ENCODE results near the gene RAD51B.
"Not testable (repeated sequence)": the region's sequence is repeated elsewhere in the genome, so short reads cannot be mapped to it uniquely, and the experiment has no call there.

Gene RAD51B

GRCh38 chr14:68074765-68075381 is 255.3 kb downstream of the RAD51B start:
- DNase-seq (ENCODE audit: low read depth in 4 of 4, low spot score in 1 of 4) = no peak

DNA sequence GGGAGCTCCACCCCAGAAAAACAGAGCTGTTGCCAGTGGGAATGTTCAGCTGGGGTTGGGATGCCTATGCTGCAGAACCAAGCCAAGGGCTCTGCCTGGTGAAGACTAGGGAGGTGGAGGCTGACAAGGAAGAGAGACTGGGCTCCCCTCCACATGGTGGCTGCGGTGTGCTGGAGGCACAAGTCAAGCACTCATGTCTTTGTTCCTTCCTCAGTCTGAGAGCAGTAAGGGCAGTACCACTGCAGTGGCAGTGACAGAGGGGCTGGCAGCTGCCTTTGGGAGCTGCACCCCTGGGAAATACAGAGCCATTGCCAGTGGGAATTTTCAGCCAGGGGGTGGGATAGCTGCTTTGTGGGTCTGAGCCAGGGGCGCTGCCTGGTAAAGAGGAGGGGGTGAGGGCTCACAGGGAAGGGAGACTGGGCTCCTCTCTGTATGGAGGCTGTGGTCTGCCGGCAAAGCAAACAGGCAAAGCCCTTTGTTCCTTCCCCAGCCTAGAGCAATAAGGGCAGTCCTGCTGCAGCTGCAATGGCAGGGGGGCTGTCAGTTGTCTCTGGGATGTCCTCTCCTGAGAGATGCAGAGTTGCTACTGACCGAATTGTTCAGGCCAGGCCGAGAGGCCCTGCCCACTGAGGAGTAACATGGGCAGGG is 255.9 kb downstream of the RAD51B start:
- no peak for DNase-seq (ENCODE audit: low read depth in 4 of 4, low spot score in 1 of 4)

DNA sequence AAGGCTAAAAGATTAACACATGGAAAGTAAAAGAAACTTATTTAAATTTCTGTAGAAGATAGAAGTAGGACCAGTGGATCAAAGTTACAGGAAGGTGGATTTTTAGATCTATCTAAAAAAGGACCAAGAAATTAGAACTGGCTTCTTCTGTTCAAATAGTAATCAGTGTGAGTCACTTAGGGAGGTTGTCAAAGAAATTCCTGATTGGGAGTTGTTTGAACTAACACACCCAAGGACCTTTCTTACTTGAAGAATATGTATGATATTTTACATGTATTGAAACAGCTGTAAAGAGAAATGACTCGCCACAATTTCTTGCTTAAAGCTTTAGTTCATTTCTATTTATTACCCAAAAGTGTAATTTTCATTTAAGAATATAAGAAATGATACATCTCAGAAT is 256.9 kb downstream of the RAD51B start:
- DNase-seq (ENCODE audit: low read depth in 4 of 4, low spot score in 1 of 4) = no peak

DNA sequence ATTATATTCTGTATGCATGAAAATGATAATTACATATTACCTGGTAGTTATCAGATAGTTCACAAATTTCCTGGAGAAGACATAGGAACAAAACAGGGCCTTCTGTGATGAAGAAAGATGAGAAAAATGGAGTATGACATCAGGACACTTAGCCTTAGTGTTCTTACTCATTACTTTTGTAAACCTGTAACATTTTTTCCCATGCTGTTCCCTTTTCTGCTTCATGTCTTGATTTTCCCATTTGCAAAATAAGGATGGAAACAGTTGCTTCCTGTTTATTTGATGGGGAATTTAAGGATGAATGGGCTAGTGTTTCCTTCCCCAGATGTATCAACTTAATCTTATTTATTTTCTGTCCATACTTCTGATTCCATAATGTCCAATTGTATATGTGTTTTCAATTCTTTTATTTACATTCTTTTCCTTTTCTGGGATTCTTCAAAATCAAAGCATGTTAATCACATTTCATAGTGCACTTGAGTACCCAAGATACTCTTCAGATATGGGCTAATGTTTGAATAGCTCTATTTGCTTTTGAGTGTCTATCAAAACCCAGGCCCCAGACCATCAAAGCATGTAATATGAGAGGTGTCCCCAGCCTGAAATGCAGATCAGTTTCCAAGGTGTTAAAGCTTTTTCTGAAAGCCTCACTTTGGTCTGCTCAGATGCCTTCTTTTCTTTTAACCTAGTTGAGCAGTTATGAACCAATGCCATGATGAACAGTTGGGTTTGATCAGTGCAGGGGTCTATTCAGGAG is 260.5 kb downstream of the RAD51B start:
- DNase-seq (ENCODE audit: low read depth in 4 of 4, low spot score in 1 of 4) = no peak

DNA sequence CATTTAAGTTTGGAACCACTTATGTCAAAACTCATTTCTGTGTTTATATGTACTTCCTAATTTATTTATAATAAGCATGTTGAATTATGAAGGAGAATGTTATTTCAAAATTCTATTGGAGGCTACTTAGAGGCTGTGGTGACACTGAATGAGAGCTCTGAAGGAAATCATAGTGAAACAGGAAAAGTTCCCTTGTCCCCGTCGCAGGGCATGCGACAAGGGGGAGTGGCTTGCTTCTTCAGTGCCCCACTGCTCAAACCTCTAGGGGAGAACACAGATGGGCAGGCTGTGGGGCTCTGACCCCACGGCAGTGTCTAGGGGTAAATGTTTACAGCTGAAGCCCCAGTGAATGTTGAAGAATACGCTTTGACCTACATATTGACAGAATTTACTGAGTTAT is 261.9 kb downstream of the RAD51B start:
- DNase-seq (ENCODE audit: low read depth in 4 of 4, low spot score in 1 of 4) = no peak

GRCh38 chr14:68082698-68083291 is 263.2 kb downstream of the RAD51B start:
- no peak for DNase-seq (ENCODE audit: low read depth in 4 of 4, low spot score in 1 of 4)

DNA sequence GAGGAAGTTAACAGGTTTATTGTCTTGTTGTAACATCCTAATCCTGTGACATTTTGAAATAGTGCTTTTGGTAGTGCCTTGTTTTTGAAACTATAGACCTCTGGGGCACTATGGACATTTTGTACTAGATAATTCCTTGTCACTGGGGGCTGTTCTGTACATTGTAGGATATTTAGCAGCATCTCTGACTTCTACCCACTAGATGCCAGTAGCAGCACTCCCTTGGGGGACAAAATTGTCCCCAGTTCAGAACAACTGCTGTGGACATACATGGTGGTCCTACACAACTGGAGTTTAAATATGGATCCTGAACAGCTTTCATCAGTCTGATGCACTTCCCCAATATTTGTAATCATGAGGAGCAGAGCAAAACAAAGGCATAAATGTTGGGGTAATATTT is 264.7 kb downstream of the RAD51B start:
- no peak for DNase-seq (ENCODE audit: low read depth in 4 of 4, low spot score in 1 of 4)

GRCh38 chr14:68085742-68086141 is 266.2 kb downstream of the RAD51B start:
- DNase-seq (ENCODE audit: low read depth in 4 of 4, low spot score in 1 of 4) = no peak

- DNase-seq (ENCODE audit: low read depth in 4 of 4, low spot score in 1 of 4) = no peak
Measured at GRCh38 chr14:68088451-68088854, 268.9 kb downstream of the RAD51B start.

- DNase-seq (ENCODE audit: low read depth in 4 of 4, low spot score in 1 of 4) = no peak
Measured at GRCh38 chr14:68089146-68089731, 269.7 kb downstream of the RAD51B start.

DNA sequence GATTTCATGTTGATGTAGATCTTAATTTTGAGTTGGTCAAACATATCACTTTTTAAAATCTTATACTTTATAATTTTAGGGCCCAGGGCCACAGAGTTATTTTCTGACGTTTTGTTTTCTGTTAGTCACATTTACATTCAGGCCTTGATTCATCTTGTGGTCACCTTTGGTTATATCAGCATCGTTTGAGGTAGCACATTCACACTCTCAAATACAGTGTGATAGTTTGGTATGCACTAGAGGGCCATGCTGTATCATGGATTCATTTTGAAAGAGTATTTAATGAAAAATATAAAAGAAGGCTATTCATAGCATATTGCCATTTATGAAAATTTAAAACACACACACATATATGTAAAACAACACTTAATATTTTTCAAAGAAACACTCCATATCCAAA is 274.6 kb downstream of the RAD51B start:
- no peak for DNase-seq (ENCODE audit: low read depth in 4 of 4, low spot score in 1 of 4)

GRCh38 chr14:68094752-68095151 is 275.2 kb downstream of the RAD51B start:
- DNase-seq (ENCODE audit: low read depth in 4 of 4, low spot score in 1 of 4) = no peak

GRCh38 chr14:68097727-68098126 is 278.1 kb downstream of the RAD51B start:
- DNase-seq (ENCODE audit: low read depth in 4 of 4, low spot score in 1 of 4) = no peak

- no peak for DNase-seq (ENCODE audit: low read depth in 4 of 4, low spot score in 1 of 4)
Measured at GRCh38 chr14:68098834-68099233, 279.3 kb downstream of the RAD51B start.

GRCh38 chr14:68099495-68100045 is 280.0 kb downstream of the RAD51B start:
- no peak for DNase-seq (ENCODE audit: low read depth in 4 of 4, low spot score in 1 of 4)

DNA sequence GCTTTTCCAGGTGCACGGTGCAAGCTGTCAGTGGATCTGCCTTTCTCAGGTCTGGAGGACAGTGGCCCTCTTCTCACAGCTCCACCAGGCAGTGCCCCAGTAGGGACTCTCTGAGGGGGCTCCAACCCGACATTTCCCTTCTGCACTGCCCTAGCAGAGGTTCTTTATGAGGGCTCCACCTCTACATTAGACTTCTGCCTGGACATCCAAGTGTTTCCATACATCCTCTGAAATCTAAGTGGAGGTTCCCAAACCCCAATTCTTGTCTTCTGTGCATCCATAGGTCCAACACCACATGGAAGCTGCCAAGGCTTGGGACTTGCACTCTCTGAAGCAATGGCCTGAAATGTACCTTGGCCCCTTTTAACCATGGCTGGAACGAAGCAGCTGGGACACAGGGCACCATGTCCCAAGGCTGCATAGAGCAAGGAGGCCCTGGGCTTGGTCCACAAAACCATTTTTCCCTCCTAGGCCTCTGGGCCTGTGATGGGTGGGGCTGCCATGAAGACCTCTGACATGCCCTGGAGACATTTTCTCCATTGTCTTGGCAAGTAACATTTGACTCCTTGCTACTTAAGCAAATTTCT is 282.2 kb downstream of the RAD51B start:
- DNase-seq (ENCODE audit: low read depth in 4 of 4, low spot score in 1 of 4) = not testable (repeated sequence)

GRCh38 chr14:68103853-68104252 is 284.3 kb downstream of the RAD51B start:
- DNase-seq (ENCODE audit: low read depth in 4 of 4, low spot score in 1 of 4) = no peak

GRCh38 chr14:68104518-68104917 is 284.9 kb downstream of the RAD51B start:
- no peak for DNase-seq (ENCODE audit: low read depth in 4 of 4, low spot score in 1 of 4)

DNA sequence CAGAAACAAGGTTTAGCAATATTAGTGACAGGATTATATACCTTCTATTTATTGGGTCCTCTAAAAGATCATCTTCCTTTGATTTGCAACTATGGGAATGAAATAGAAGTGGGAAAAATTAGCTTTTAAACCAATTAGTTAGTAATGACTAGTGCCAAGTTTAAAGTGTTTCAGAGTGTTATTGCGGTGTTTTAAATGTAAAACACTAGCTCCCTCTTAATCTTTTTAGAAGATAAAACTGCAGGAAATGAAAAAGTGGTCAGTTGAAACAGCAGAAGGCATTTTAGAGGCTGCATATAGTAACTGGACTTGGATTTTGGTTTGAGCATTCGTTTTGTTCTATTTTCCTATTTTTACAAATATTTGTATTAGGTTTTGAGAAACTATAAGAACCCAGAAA is 286.2 kb downstream of the RAD51B start:
- no peak for DNase-seq (ENCODE audit: low read depth in 4 of 4, low spot score in 1 of 4)

DNA sequence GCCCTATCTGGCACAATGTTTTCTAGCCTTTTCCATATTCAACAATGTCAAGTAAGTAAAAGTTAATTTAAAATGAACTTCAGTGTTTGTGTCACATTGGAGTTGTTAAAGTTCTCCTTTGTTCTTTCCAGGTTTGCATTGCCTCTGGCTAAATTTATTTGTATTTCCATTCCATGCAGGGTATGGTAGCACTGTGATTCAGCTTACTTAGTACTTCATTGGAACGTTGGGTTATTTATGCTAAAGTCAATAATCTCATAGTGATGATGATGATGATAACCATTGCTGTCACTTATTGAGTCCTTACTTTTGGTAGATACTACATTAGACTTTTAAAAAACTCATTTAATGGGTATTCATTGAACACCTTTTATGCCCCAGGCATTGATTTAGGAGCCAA is 286.9 kb downstream of the RAD51B start:
- DNase-seq (ENCODE audit: low read depth in 4 of 4, low spot score in 1 of 4) = no peak

GRCh38 chr14:68106905-68107304 is 287.3 kb downstream of the RAD51B start:
- no peak for DNase-seq (ENCODE audit: low read depth in 4 of 4, low spot score in 1 of 4)

Measured in stimulated activated CD4-positive, alpha-beta T cell treated with anti-CD3 and anti-CD28 coated beads, Interleukin-1b, Interleukin-23, amount 100 ng/mL, for 24 hours (primary cell).